Measurements from ENCODE around the gene VIPR1.

DNA sequence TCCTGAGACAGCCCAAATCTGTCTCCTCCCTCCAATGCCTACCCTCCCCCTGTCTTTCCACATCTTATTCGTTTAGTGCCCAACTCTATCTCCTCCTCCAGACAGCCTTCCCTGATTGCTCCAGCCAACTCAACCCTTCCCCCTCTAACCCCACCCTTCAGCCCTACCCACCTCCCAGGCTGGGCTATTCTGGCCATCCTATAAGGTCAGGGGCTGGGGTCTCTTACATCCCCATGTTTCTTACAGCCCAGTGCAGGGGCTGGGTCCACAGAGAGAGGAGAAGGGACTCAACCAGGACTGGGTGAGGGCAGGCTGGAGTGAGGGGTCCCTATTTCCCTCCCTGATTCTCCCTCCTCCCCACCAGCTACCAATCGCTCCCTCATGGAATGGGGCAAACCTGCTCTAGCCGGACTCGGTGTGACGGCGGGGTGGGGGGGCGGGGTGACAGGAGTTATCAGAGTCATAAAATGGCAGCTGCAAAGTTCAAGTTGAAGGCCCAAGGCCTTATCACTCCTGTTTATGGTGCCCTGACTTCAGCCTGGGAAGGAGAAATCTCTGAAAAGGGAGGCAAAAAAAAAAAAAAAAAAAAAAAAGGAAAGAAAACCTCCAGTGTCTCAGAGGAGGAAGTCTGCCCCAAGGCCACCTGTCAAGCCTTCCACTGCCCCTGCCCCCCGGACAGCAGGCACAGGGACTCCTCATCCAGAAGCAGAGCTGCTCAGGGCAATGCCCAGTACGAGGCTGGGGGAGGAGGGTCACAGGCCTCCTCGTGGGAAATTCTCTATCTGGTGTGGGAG lies 2.1 kb downstream of the VIPR1 start:
- TF ChIP-seq CTCF (IDR thresholded peaks at IDR 0.05; ENCODE audit: insufficient read depth, low read length, poor library complexity, severe bottlenecking) (no peak), EZH2phosphoT487 (conservative IDR thresholded peaks at IDR 0.05; ENCODE audit: low read length) (no peak)

All from SU-DHL-6 (cell line).